HepG2 (cell line): ENCODE measurements around the gene GRIA3.

Experiments
- ATF7 ChIP-seq, 2 experiments: fragments of 450-650 bp in 1 of 2; sonication (generic) in 1 of 2; formaldehyde crosslinking in 1 of 2; IDR thresholded peaks; 2 replicates each; pipeline versions ENCODE4 v1.4.0 to v1.6.1; 2016 to 2020; ENCODE audit warnings: antibody characterized with exemption in 1 of 2, mild to moderate bottlenecking in 1 of 2, missing genetic modification reagents in 1 of 2
- CBX5 ChIP-seq: sonication (generic); formaldehyde crosslinking; IDR thresholded peaks from 2 replicates; pipeline ENCODE4 v1.4.0; 2020; ENCODE audit warnings: missing genetic modification reagents, borderline replicate concordance
- CHD2 ChIP-seq: IDR thresholded peaks from 2 replicates; pipeline ENCODE4 v1.6.1; 2011; ENCODE audit warnings: low read depth, low read length, improper control_type of control experiment
- FOXK2 ChIP-seq: fragments of 450-650 bp; IDR thresholded peaks from 2 replicates; pipeline ENCODE4 v1.6.1; 2016
- GABPB1 ChIP-seq: IDR thresholded peaks from 2 replicates; pipeline ENCODE4 v1.6.1; 2016; ENCODE audit warnings: mild to moderate bottlenecking, missing genetic modification reagents, moderate library complexity, missing compliant biosample characterization
- HDAC6 ChIP-seq: fragments of 200-600 bp; sonication (generic); IDR thresholded peaks from 2 replicates; pipeline ENCODE4 v1.7.0; 2017; ENCODE audit warnings: mild to moderate bottlenecking, antibody characterized with exemption, low read length, low read depth
- NFYB ChIP-seq: sonication (generic); formaldehyde crosslinking; IDR thresholded peaks from 2 replicates; pipeline ENCODE4 v1.4.0; 2020; ENCODE audit warnings: missing genetic modification reagents
- NR2F2 ChIP-seq: IDR thresholded peaks from 2 replicates; pipeline ENCODE4 v1.6.1; 2012; ENCODE audit warnings: low read depth, inconsistent platforms, borderline replicate concordance
- NR3C1 ChIP-seq: sonication (generic); formaldehyde crosslinking; IDR thresholded peaks from 2 replicates; pipeline ENCODE4 v1.4.0; 2020; ENCODE audit warnings: missing genetic modification reagents
- SCMH1 ChIP-seq: sonication (generic); formaldehyde crosslinking; IDR thresholded peaks from 2 replicates; pipeline ENCODE4 v1.9.0; 2021; ENCODE audit warnings: missing genetic modification reagents, mild to moderate bottlenecking, borderline replicate concordance
- ZNF10 ChIP-seq: sonication (generic); formaldehyde crosslinking; IDR thresholded peaks from 2 replicates; pipeline ENCODE4 v1.4.0; 2020; ENCODE audit warnings: mild to moderate bottlenecking, low read depth, missing genetic modification reagents, borderline replicate concordance
- ZNF674 ChIP-seq: sonication (generic); formaldehyde crosslinking; IDR thresholded peaks from 2 replicates; pipeline ENCODE4 v1.5.0; 2020; ENCODE audit warnings: low read depth, mild to moderate bottlenecking, missing genetic modification reagents
- TF ChIP-seq, protein P1 (sequence below): IDR thresholded peaks from 2 replicates; pipeline ENCODE4 v1.6.1; 2012; ENCODE audit warnings: inconsistent platforms

DNA sequence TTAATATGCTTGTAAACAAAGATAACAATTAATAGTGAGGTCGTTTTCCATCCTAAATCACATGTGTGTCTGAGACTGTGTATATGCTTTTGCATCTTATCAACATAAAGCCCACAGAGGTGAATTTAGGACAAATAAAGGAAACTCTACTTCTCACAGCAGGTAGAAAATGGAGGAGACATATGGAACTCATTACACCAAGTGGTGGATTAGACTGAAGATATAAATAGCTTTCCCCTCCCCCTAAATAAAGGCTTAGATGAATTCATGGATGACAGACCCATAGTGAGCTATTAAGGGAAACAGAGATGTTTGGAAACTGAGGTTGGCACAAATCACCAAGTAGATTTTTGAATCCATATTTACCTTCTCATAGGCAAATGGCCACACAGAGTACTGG, 79.7 kb downstream of the GRIA3 start:
- TF ChIP-seq HDAC6 (no peak), ZNF10 (CRISPR knock-in tag) (no peak), NR3C1 (CRISPR knock-in tag) (no peak), NFYB (no peak), NR2F2 (no peak), ZNF674 (CRISPR knock-in tag) (no peak), SCMH1 (CRISPR knock-in tag) (no peak), CBX5 (CRISPR knock-in tag) (no peak), FOXK2 (no peak), CHD2 (no peak), GABPB1 (CRISPR knock-in tag) (no peak), ATF7 (IDR thresholded peaks at IDR 0.05) (no peak), ATF7 (CRISPR knock-in tag; IDR thresholded peaks at IDR 0.05) (no peak)
- TF ChIP-seq, protein P1, sequence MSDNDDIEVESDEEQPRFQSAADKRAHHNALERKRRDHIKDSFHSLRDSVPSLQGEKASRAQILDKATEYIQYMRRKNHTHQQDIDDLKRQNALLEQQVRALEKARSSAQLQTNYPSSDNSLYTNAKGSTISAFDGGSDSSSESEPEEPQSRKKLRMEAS, result no peak
